GM10248 (cell line): Measurements from ENCODE around the gene NLRP7.
A peak's percentile ranks its signal among the peaks of the same experiment; 100 is the strongest.
"Not testable (repeated sequence)": the region's sequence is repeated elsewhere in the genome, so short reads cannot be mapped to it uniquely, and the experiment has no call there.

ENCODE experiments used
- CTCF ChIA-PET: fragments of 300-600 bp; sonication (Branson Sonifier 250); formaldehyde crosslinking; extraction: SDS; loops from one replicate; lab custom pipeline; 2021; ENCODE audit warnings: antibody characterized with exemption; lab: Yijun Ruan, JAX
- POLR2A ChIA-PET: fragments of 350-650 bp; sonication (Branson Sonifier 250); formaldehyde crosslinking; extraction: SDS; loops from one replicate; lab custom pipeline; 2020; ENCODE audit warnings: antibody characterized with exemption; lab: Yijun Ruan, JAX
- DNase-seq: peaks from one replicate; pipeline ENCODE4 v3.0.0; 2012; ENCODE audit errors: extremely low spot score
- TF ChIP-seq, protein P1 (sequence below): IDR thresholded peaks from 2 replicates; pipeline ENCODE4 v1.5.1; 2012; ENCODE audit warnings: mild to moderate bottlenecking, low read depth; ENCODE audit errors: extremely low read depth, missing control alignments, control extremely low read depth

Gene NLRP7

DNA sequence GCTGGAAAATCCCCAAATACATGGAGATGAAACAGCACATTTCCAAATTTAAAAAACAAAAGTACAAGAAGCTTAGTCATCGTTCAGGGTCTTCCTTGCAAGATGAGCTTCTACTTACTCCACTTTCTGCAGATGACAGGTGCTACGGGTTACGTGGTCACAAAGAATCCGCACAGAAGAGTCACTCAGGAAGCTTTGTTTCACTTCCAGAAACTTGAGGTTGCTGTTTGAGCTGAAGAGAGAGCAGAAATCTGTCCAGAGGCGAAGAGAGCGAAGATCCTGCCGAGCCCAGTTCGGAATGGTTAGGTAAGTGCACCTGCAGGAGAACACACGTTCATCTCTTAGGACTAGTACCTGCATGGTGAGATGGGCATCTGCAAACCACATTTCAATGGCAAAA is 9.4 kb downstream of the NLRP7 start:
- POLR2A ChIA-PET: no interaction called here

DNA sequence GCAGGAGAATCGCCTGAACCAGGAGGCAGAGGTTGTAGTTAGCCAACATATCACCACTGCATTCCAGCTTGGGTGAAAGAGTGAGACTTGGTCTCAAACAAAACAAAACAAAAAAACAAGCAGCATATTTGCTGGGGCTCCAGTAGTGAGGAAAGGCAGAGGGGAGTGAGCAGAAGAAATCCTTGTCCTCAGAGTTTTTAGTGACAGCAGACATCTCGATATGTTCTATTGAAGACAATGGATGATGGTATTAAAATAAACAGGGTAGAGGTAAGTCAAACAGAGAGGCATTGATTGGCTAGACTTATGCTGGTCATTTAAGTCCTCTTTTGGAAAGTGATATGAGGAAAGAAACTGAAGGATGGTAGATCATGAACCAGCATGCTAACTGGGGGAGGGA is 19.0 kb downstream of the NLRP7 start:
- DNase-seq: no peak
- TF ChIP-seq, protein P1, sequence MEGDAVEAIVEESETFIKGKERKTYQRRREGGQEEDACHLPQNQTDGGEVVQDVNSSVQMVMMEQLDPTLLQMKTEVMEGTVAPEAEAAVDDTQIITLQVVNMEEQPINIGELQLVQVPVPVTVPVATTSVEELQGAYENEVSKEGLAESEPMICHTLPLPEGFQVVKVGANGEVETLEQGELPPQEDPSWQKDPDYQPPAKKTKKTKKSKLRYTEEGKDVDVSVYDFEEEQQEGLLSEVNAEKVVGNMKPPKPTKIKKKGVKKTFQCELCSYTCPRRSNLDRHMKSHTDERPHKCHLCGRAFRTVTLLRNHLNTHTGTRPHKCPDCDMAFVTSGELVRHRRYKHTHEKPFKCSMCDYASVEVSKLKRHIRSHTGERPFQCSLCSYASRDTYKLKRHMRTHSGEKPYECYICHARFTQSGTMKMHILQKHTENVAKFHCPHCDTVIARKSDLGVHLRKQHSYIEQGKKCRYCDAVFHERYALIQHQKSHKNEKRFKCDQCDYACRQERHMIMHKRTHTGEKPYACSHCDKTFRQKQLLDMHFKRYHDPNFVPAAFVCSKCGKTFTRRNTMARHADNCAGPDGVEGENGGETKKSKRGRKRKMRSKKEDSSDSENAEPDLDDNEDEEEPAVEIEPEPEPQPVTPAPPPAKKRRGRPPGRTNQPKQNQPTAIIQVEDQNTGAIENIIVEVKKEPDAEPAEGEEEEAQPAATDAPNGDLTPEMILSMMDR: no peak
- ChIA-PET CTCF (interaction anchor here (1.2 kb wide), 2 partner anchors 9 to 10 kb away, joined by 3 read pairs; no protein-coding TSS in a partner anchor), POLR2A (no interaction called here)

More for the DNA sequence above, 9.4 kb downstream of the NLRP7 start:
- CTCF ChIA-PET: interaction anchor here (0.8 to 1.2 kb wide), 3 partner anchors 10 to 284 kb away, joined by 3 read pairs; no protein-coding TSS in a partner anchor
- TF ChIP-seq, protein P1: no peak
- peak; percentile 78 for DNase-seq

DNA sequence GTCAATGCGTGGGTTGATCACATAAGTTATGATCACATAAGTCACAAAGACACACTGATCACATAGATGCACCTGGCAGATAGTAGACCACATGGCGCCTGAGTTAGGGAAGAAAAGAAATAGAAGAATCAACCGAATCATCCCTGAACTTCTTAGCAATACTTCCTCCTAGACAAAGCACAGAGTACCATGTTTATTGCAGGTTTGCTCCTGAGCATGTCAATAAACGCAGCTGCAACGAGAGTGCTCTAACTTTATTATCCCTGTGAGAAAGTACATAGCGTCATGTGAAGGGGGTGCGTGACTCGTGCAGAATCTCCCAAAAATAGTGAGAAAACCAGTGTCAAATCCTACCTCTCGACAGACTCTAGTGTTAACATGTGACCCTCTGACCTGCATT is 24.1 kb downstream of the NLRP7 start:
- TF ChIP-seq, protein P1: no peak
- ChIA-PET CTCF (interaction anchor here (1.6 kb wide), 1 partner anchor 270 kb away, joined by 5 read pairs; no protein-coding TSS in a partner anchor), POLR2A (no interaction called here)

DNA sequence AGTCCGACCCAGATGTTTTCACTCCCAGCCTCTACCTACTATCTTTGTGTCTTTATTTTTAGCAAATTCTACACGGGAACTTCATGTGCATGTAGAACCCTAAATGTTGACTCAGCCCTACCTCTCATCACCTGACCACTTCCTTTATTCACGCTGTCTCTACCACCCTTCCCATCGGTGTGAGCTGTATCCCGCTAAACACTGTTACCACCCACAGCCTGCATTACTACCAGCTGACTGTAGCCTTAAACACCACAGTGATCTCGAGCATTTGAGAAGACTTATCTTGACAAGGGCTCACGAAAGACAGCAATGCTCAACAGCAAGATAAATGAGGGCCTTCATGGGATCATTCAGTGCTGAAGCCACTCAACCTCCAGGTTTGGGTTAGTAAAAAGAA is 26.2 kb downstream of the NLRP7 start:
- ChIA-PET CTCF (no interaction called here), POLR2A (no interaction called here)
- DNase-seq: no peak
- TF ChIP-seq, protein P1: no peak

More for the DNA sequence above, 24.1 kb downstream of the NLRP7 start:
- no peak for DNase-seq

DNA sequence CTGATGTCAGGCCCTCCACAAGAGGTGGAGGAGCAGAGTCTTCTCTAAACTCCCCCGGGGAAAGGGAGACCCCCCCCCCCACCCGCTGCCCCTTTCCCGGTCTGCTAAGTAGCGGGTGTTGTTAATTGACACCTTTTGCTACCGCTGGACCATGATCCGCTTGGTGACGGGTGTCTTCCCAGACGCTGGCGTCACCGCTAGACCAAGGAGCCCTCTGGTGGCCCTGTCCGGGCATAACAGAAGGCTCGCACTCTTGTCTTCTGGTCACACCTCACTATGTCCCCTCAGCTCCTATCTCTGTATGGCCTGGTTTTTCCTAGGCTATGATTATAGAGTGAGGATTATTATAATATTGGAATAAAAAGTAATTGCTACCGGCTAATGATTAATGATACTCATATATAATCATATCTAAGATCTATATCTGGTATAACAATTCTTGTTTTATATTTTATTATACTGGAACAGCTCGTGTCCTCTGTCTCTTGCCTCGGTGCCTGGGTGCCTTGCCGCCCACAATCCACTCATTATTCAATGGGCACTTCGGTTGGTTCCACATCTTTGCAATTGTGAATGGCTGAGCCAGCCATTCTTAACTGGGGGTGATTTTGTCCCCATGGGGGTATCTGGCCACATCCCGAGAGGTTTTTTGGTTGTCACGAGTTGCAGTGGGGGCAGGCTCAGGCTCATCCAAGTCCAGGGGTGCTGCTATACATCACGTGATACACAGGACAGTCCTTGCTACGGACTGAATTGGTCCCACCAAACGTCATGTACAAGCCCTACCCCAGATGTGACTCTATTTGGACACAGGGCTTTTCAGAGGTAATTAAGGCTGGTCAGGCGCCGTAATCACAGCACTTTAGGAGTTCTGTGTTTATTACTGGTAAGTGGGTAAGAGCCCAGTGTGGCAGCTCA is 27.4 kb downstream of the NLRP7 start:
- POLR2A ChIA-PET, DNase-seq: not testable (repeated sequence)
- TF ChIP-seq, protein P1: peak; percentile 27
- CTCF ChIA-PET: interaction anchor here (1.1 kb wide), 2 partner anchors 26 to 38 kb away, joined by 3 read pairs; no protein-coding TSS in a partner anchor

DNA sequence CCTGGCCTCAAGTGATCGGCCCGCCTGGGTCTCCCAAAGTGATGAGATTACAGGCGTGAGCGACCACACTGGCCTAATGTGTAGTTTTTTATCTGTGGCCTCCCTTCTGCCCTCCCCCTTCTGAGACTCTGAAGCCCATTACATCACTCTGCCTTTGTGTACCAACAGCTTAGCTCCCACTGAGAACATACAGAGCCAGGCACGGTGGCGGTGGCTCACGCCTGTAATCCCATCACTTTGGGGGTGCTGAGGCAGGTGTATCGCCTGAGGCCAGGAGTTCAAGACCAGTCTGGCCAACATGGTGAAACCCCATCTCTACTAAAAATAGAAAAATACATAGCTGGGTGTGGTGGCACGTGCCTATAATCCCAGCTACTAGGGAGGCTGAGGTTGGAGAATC is 28.8 kb downstream of the NLRP7 start:
- DNase-seq: no peak
- TF ChIP-seq, protein P1: no peak
- CTCF ChIA-PET: interaction anchor here (1.3 to 3.1 kb wide), 4 partner anchors 10 to 438 kb away, joined by 3 to 8 read pairs (median 4); no protein-coding TSS in a partner anchor
- POLR2A ChIA-PET: no interaction called here
